GM21367 (cell line): ENCODE data around the gene MYL10.
"Not testable (repeated sequence)": the region's sequence is repeated elsewhere in the genome, so short reads cannot be mapped to it uniquely, and the experiment has no call there.

Experiments used
- ATAC-seq: cut with Tn5 transposase; IDR thresholded peaks from one replicate; pipeline ENCODE4 v1.9.1; 2021; ENCODE audit not compliant: unreplicated experiment

MYL10 gene

GRCh38 chr7:101657171-101657570, 28.1 kb upstream of the MYL10 start:
- no peak for ATAC-seq

GRCh38 chr7:101651112-101651511, 22.0 kb upstream of the MYL10 start:
- no peak for ATAC-seq

GRCh38 chr7:101650579-101651081, 21.5 kb upstream of the MYL10 start:
- no peak for ATAC-seq

GRCh38 chr7:101647876-101648275, 18.8 kb upstream of the MYL10 start:
- not testable (repeated sequence) for ATAC-seq

GRCh38 chr7:101645951-101646350, 16.9 kb upstream of the MYL10 start:
- ATAC-seq, result no peak

- no peak for ATAC-seq
Measured at GRCh38 chr7:101644879-101645278, 15.8 kb upstream of the MYL10 start.

GRCh38 chr7:101639127-101639526, 10.0 kb upstream of the MYL10 start:
- not testable (repeated sequence) for ATAC-seq

- no peak for ATAC-seq
Measured at GRCh38 chr7:101636822-101637623, 7.9 kb upstream of the MYL10 start.

GRCh38 chr7:101635484-101635883, 6.4 kb upstream of the MYL10 start:
- ATAC-seq, result no peak

- no peak for ATAC-seq
Measured at GRCh38 chr7:101634196-101634717, 5.2 kb upstream of the MYL10 start.

GRCh38 chr7:101633511-101633910, 4.4 kb upstream of the MYL10 start:
- no peak for ATAC-seq

GRCh38 chr7:101632641-101633040, 3.5 kb upstream of the MYL10 start:
- ATAC-seq, result no peak

- ATAC-seq, result no peak
Measured at GRCh38 chr7:101631224-101631714, 2.2 kb upstream of the MYL10 start.

GRCh38 chr7:101630591-101630990, 1.5 kb upstream of the MYL10 start:
- ATAC-seq, result no peak

GRCh38 chr7:101628522-101628921, 574 bp downstream of the MYL10 start:
- ATAC-seq, result no peak

GRCh38 chr7:101626758-101627157, 2.3 kb downstream of the MYL10 start:
- no peak for ATAC-seq

- ATAC-seq, result no peak
Measured at GRCh38 chr7:101626069-101626671, 2.9 kb downstream of the MYL10 start.

- no peak for ATAC-seq
Measured at GRCh38 chr7:101625031-101625791, 3.9 kb downstream of the MYL10 start.

- ATAC-seq, result no peak
Measured at GRCh38 chr7:101624246-101625001, 4.7 kb downstream of the MYL10 start.

- ATAC-seq, result no peak
Measured at GRCh38 chr7:101622609-101623173, 6.4 kb downstream of the MYL10 start.
